ENCODE data around the gene TMEM200C.

Gene TMEM200C

GRCh38 chr18:5884375-5884774, 10.9 kb downstream of the TMEM200C start:
- H3K4me1 ChIP-seq (ENCODE audit: control insufficient read depth, insufficient read depth, low read length), result no peaks in the 10 kb centered on the region
- CTCF ChIA-PET, result interaction anchor here (0.7 to 1.3 kb wide), 2 partner anchors 33 to 598 kb away, joined by 3 read pairs; no protein-coding TSS in a partner anchor
- TF ChIP-seq, protein P1, sequence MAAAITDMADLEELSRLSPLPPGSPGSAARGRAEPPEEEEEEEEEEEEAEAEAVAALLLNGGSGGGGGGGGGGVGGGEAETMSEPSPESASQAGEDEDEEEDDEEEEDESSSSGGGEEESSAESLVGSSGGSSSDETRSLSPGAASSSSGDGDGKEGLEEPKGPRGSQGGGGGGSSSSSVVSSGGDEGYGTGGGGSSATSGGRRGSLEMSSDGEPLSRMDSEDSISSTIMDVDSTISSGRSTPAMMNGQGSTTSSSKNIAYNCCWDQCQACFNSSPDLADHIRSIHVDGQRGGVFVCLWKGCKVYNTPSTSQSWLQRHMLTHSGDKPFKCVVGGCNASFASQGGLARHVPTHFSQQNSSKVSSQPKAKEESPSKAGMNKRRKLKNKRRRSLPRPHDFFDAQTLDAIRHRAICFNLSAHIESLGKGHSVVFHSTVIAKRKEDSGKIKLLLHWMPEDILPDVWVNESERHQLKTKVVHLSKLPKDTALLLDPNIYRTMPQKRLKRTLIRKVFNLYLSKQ (tag by site-specific recombination; IDR thresholded peaks at IDR 0.05; ENCODE audit: borderline replicate concordance), result no peak
- TF ChIP-seq ZNF623 (tag by site-specific recombination; IDR thresholded peaks at IDR 0.05) (no peak), ZNF202 (tag by site-specific recombination; IDR thresholded peaks at IDR 0.05; ENCODE audit: borderline replicate concordance) (no peak), ELK4 (IDR thresholded peaks at IDR 0.05; ENCODE audit: borderline replicate concordance, low read depth, low read length) (no peak), ZBTB20 (tag by site-specific recombination; IDR thresholded peaks at IDR 0.05) (no peak), GFI1B (tag by site-specific recombination; IDR thresholded peaks at IDR 0.05) (no peak), ZNF785 (tag by site-specific recombination; IDR thresholded peaks at IDR 0.05) (no peak), ZNF292 (tag by site-specific recombination; IDR thresholded peaks at IDR 0.05; ENCODE audit: borderline replicate concordance, low read depth) (no peak), ZNF426 (tag by site-specific recombination; IDR thresholded peaks at IDR 0.05) (no peak), SCRT2 (tag by site-specific recombination; IDR thresholded peaks at IDR 0.05) (no peak), ZNF558 (tag by site-specific recombination; IDR thresholded peaks at IDR 0.05) (no peak), ZNF670 (tag by site-specific recombination; IDR thresholded peaks at IDR 0.05; ENCODE audit: low read depth) (no peak), ZNF660 (tag by site-specific recombination; IDR thresholded peaks at IDR 0.05) (no peak)
- TF ChIP-seq, protein P2, sequence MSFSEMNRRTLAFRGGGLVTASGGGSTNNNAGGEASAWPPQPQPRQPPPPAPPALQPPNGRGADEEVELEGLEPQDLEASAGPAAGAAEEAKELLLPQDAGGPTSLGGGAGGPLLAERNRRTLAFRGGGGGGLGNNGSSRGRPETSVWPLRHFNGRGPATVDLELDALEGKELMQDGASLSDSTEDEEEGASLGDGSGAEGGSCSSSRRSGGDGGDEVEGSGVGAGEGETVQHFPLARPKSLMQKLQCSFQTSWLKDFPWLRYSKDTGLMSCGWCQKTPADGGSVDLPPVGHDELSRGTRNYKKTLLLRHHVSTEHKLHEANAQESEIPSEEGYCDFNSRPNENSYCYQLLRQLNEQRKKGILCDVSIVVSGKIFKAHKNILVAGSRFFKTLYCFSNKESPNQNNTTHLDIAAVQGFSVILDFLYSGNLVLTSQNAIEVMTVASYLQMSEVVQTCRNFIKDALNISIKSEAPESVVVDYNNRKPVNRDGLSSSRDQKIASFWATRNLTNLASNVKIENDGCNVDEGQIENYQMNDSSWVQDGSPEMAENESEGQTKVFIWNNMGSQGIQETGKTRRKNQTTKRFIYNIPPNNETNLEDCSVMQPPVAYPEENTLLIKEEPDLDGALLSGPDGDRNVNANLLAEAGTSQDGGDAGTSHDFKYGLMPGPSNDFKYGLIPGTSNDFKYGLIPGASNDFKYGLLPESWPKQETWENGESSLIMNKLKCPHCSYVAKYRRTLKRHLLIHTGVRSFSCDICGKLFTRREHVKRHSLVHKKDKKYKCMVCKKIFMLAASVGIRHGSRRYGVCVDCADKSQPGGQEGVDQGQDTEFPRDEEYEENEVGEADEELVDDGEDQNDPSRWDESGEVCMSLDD (tag by site-specific recombination; IDR thresholded peaks at IDR 0.05), result no peak
- TF ChIP-seq, protein P3, sequence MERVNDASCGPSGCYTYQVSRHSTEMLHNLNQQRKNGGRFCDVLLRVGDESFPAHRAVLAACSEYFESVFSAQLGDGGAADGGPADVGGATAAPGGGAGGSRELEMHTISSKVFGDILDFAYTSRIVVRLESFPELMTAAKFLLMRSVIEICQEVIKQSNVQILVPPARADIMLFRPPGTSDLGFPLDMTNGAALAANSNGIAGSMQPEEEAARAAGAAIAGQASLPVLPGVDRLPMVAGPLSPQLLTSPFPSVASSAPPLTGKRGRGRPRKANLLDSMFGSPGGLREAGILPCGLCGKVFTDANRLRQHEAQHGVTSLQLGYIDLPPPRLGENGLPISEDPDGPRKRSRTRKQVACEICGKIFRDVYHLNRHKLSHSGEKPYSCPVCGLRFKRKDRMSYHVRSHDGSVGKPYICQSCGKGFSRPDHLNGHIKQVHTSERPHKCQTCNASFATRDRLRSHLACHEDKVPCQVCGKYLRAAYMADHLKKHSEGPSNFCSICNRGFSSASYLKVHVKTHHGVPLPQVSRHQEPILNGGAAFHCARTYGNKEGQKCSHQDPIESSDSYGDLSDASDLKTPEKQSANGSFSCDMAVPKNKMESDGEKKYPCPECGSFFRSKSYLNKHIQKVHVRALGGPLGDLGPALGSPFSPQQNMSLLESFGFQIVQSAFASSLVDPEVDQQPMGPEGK (tag by site-specific recombination; IDR thresholded peaks at IDR 0.05), result no peak
- H3K36me3 ChIP-seq (ENCODE audit: control insufficient read depth in 2 of 2, insufficient read depth in 1 of 2, low read length in 2 of 2), result no peaks in the 10 kb centered on the region; a peak in 1 of 3 replicates
- no peaks in the 10 kb centered on the region for H3K9me3 ChIP-seq (ENCODE audit: control insufficient read depth, insufficient read depth, low read depth, low read length)
- no peak overlapping the region for H3K27ac ChIP-seq (ENCODE audit: extremely low read depth, low read depth, low read length)
- POLR2A ChIA-PET, result no interaction called here
- no peak overlapping the region for H3K4me3 ChIP-seq (ENCODE audit: low read depth, low read length)

GRCh38 chr18:5879479-5879882, 15.8 kb downstream of the TMEM200C start:
- Histone ChIP-seq H3K9me3 (ENCODE audit: control insufficient read depth, insufficient read depth, low read depth, low read length) (no peaks in the 10 kb centered on the region), H3K27ac (ENCODE audit: extremely low read depth, low read depth, low read length) (no peak overlapping the region), H3K36me3 (ENCODE audit: control insufficient read depth in 2 of 2, insufficient read depth in 1 of 2, low read length in 2 of 2) (no peaks in the 10 kb centered on the region; a peak in 1 of 3 replicates), H3K4me1 (ENCODE audit: control insufficient read depth, insufficient read depth, low read length) (no peaks in the 10 kb centered on the region), H3K4me3 (ENCODE audit: low read depth, low read length) (no peak overlapping the region)
- TF ChIP-seq PRDM1 (tag by site-specific recombination; IDR thresholded peaks at IDR 0.05) (peak; percentile 50), ZNF366 (tag by site-specific recombination; conservative IDR thresholded peaks at IDR 0.05) (no peak), ZNF654 (tag by site-specific recombination; IDR thresholded peaks at IDR 0.05; ENCODE audit: low read depth) (peak; percentile 75), CTCF (tag by site-specific recombination; IDR thresholded peaks at IDR 0.05) (peak; percentile 62)
- POLR2A ChIA-PET, result no interaction called here
- CTCF ChIA-PET, result interaction anchor here (0.6 to 6.7 kb wide), 35 partner anchors 9 to 1312 kb away, joined by 3 to 69 read pairs (median 4); partner anchors contain the start of gene TMEM200C

Data from HEK293 (cell line).